ENCODE measurements around the gene KBTBD12. TPM values are rescaled to one million over a fixed set of nuclear protein-coding genes. Genes with fewer than 3 reads are reported as not detected.
"Not testable (repeated sequence)": the region's sequence is repeated elsewhere in the genome, so short reads cannot be mapped to it uniquely, and the experiment has no call there.

The KBTBD12 gene
- polyA plus RNA-seq (2013, experiment 1 of 2) = not detected
- not detected for polyA plus RNA-seq (2013, experiment 2 of 2)

- Histone ChIP-seq H3K27ac (ENCODE audit: low read depth, low read length) (no peak within 1 kb of the TSS), H3K9ac (ENCODE audit: low read depth, low read length) (no peak within 1 kb of the TSS), H3K4me1 (ENCODE audit: insufficient read depth, low read length) (no peaks in the 10 kb centered on the region), H3K36me3 (ENCODE audit: insufficient read depth, low read length) (no peaks in the 10 kb centered on the region), H3K27me3 (ENCODE audit: insufficient read depth, low read length) (peaks cover 39% of the 10 kb centered on the region), H3K9me3 (ENCODE audit: insufficient read depth, low read depth, low read length) (no peaks in the 10 kb centered on the region), H3K4me3 (ENCODE audit: low read length) (peak within 1 kb of the TSS; percentile 37)
- 63% methylated on average over 69 of the region's 69 CpGs for WGBS
Measured at GRCh38 chr3:127915115-127915936, at the start of gene KBTBD12. Gene KBTBD12, plus strand, starts transcription at chr3:127915232. Its CDS starts 7,830 bp downstream, at chr3:127923062.

- Histone ChIP-seq H3K4me1 (ENCODE audit: insufficient read depth, low read length) (no peaks in the 10 kb centered on the region), H3K4me3 (ENCODE audit: low read length) (no peak overlapping the region), H3K27me3 (ENCODE audit: insufficient read depth, low read length) (no peaks in the 10 kb centered on the region), H3K9ac (ENCODE audit: low read depth, low read length) (no peak overlapping the region), H3K27ac (ENCODE audit: low read depth, low read length) (no peak overlapping the region), H3K9me3 (ENCODE audit: insufficient read depth, low read depth, low read length) (no peaks in the 10 kb centered on the region), H3K36me3 (ENCODE audit: insufficient read depth, low read length) (no peaks in the 10 kb centered on the region)
- 60% methylated on average over 3 of the region's 4 CpGs for WGBS
Measured at GRCh38 chr3:127865941-127866340, 49.1 kb upstream of the KBTBD12 start.

- 100% methylated on average over 1 of the region's 2 CpGs for WGBS
- H3K9me3 ChIP-seq (ENCODE audit: insufficient read depth, low read depth, low read length) = no peaks in the 10 kb centered on the region
- H3K9ac ChIP-seq (ENCODE audit: low read depth, low read length) = no peak overlapping the region
- H3K4me3 ChIP-seq (ENCODE audit: low read length) = no peak overlapping the region
- no peaks in the 10 kb centered on the region for H3K4me1 ChIP-seq (ENCODE audit: insufficient read depth, low read length)
- no peaks in the 10 kb centered on the region for H3K27me3 ChIP-seq (ENCODE audit: insufficient read depth, low read length)
- H3K36me3 ChIP-seq (ENCODE audit: insufficient read depth, low read length) = no peaks in the 10 kb centered on the region
- no peak overlapping the region for H3K27ac ChIP-seq (ENCODE audit: low read depth, low read length)
Measured at GRCh38 chr3:127867412-127867811, 47.6 kb upstream of the KBTBD12 start.

- H3K27ac ChIP-seq (ENCODE audit: low read depth, low read length) = no peak overlapping the region
- no peak overlapping the region for H3K9ac ChIP-seq (ENCODE audit: low read depth, low read length)
- H3K36me3 ChIP-seq (ENCODE audit: insufficient read depth, low read length) = no peaks in the 10 kb centered on the region
- no peak overlapping the region for H3K4me3 ChIP-seq (ENCODE audit: low read length)
- no peaks in the 10 kb centered on the region for H3K27me3 ChIP-seq (ENCODE audit: insufficient read depth, low read length)
- no peaks in the 10 kb centered on the region for H3K4me1 ChIP-seq (ENCODE audit: insufficient read depth, low read length)
- H3K9me3 ChIP-seq (ENCODE audit: insufficient read depth, low read depth, low read length) = no peaks in the 10 kb centered on the region
Measured at GRCh38 chr3:127867986-127868385, 47.0 kb upstream of the KBTBD12 start.

- Histone ChIP-seq H3K9ac (ENCODE audit: low read depth, low read length) (no peak overlapping the region), H3K27me3 (ENCODE audit: insufficient read depth, low read length) (no peaks in the 10 kb centered on the region), H3K36me3 (ENCODE audit: insufficient read depth, low read length) (no peaks in the 10 kb centered on the region), H3K4me3 (ENCODE audit: low read length) (no peak overlapping the region), H3K4me1 (ENCODE audit: insufficient read depth, low read length) (no peaks in the 10 kb centered on the region), H3K27ac (ENCODE audit: low read depth, low read length) (no peak overlapping the region), H3K9me3 (ENCODE audit: insufficient read depth, low read depth, low read length) (no peaks in the 10 kb centered on the region)
- 92% methylated on average over 4 of the region's 4 CpGs for WGBS
Measured at GRCh38 chr3:127870156-127870555, 44.9 kb upstream of the KBTBD12 start.

- not testable (repeated sequence) for H3K9ac ChIP-seq (ENCODE audit: low read depth, low read length); H3K27me3 ChIP-seq (ENCODE audit: insufficient read depth, low read length); H3K9me3 ChIP-seq (ENCODE audit: insufficient read depth, low read depth, low read length); H3K4me1 ChIP-seq (ENCODE audit: insufficient read depth, low read length); H3K36me3 ChIP-seq (ENCODE audit: insufficient read depth, low read length); H3K27ac ChIP-seq (ENCODE audit: low read depth, low read length); H3K4me3 ChIP-seq (ENCODE audit: low read length)
- 95% methylated on average over 5 of the region's 5 CpGs for WGBS
Measured at GRCh38 chr3:127874097-127874496, 40.9 kb upstream of the KBTBD12 start.

- no peak overlapping the region for H3K4me3 ChIP-seq (ENCODE audit: low read length)
- H3K4me1 ChIP-seq (ENCODE audit: insufficient read depth, low read length) = no peaks in the 10 kb centered on the region
- no peak overlapping the region for H3K27ac ChIP-seq (ENCODE audit: low read depth, low read length)
- no peaks in the 10 kb centered on the region for H3K27me3 ChIP-seq (ENCODE audit: insufficient read depth, low read length)
- 89% methylated on average over 3 of the region's 3 CpGs for WGBS
- no peaks in the 10 kb centered on the region for H3K36me3 ChIP-seq (ENCODE audit: insufficient read depth, low read length)
- H3K9me3 ChIP-seq (ENCODE audit: insufficient read depth, low read depth, low read length) = no peaks in the 10 kb centered on the region
- no peak overlapping the region for H3K9ac ChIP-seq (ENCODE audit: low read depth, low read length)
Measured at GRCh38 chr3:127881586-127881985, 33.4 kb upstream of the KBTBD12 start.

GRCh38 chr3:127884041-127884440 is 31.0 kb upstream of the KBTBD12 start:
- no peaks in the 10 kb centered on the region for H3K36me3 ChIP-seq (ENCODE audit: insufficient read depth, low read length)

GRCh38 chr3:127886231-127886955 is 28.6 kb upstream of the KBTBD12 start:
- Histone ChIP-seq H3K27me3 (ENCODE audit: insufficient read depth, low read length) (no peaks in the 10 kb centered on the region), H3K36me3 (ENCODE audit: insufficient read depth, low read length) (no peaks in the 10 kb centered on the region), H3K9ac (ENCODE audit: low read depth, low read length) (no peak overlapping the region), H3K9me3 (ENCODE audit: insufficient read depth, low read depth, low read length) (peaks cover 8% of the 10 kb centered on the region; the same call in 1 of the 2 replicates), H3K4me1 (ENCODE audit: insufficient read depth, low read length) (no peaks in the 10 kb centered on the region), H3K27ac (ENCODE audit: low read depth, low read length) (no peak overlapping the region), H3K4me3 (ENCODE audit: low read length) (no peak overlapping the region)
- 89% methylated on average over 9 of the region's 9 CpGs for WGBS

More at GRCh38 chr3:127884041-127884440, 31.0 kb upstream of the KBTBD12 start:
- Histone ChIP-seq H3K27ac (ENCODE audit: low read depth, low read length) (no peak overlapping the region), H3K9me3 (ENCODE audit: insufficient read depth, low read depth, low read length) (no peaks in the 10 kb centered on the region), H3K27me3 (ENCODE audit: insufficient read depth, low read length) (no peaks in the 10 kb centered on the region), H3K4me1 (ENCODE audit: insufficient read depth, low read length) (no peaks in the 10 kb centered on the region), H3K9ac (ENCODE audit: low read depth, low read length) (no peak overlapping the region), H3K4me3 (ENCODE audit: low read length) (no peak overlapping the region)

- Histone ChIP-seq H3K27me3 (ENCODE audit: insufficient read depth, low read length) (no peaks in the 10 kb centered on the region), H3K4me1 (ENCODE audit: insufficient read depth, low read length) (no peaks in the 10 kb centered on the region), H3K27ac (ENCODE audit: low read depth, low read length) (no peak overlapping the region), H3K9me3 (ENCODE audit: insufficient read depth, low read depth, low read length) (peaks cover 11% of the 10 kb centered on the region), H3K36me3 (ENCODE audit: insufficient read depth, low read length) (no peaks in the 10 kb centered on the region), H3K9ac (ENCODE audit: low read depth, low read length) (no peak overlapping the region), H3K4me3 (ENCODE audit: low read length) (no peak overlapping the region)
Measured at GRCh38 chr3:127886956-127887231, 28.1 kb upstream of the KBTBD12 start.

GRCh38 chr3:127887321-127887720 is 27.7 kb upstream of the KBTBD12 start:
- no peak overlapping the region for H3K4me3 ChIP-seq (ENCODE audit: low read length)
- 90% methylated on average over 4 of the region's 4 CpGs for WGBS
- H3K9ac ChIP-seq (ENCODE audit: low read depth, low read length) = no peak overlapping the region
- H3K27ac ChIP-seq (ENCODE audit: low read depth, low read length) = no peak overlapping the region
- H3K4me1 ChIP-seq (ENCODE audit: insufficient read depth, low read length) = no peaks in the 10 kb centered on the region
- no peaks in the 10 kb centered on the region for H3K36me3 ChIP-seq (ENCODE audit: insufficient read depth, low read length)
- peaks cover 11% of the 10 kb centered on the region for H3K9me3 ChIP-seq (ENCODE audit: insufficient read depth, low read depth, low read length)
- H3K27me3 ChIP-seq (ENCODE audit: insufficient read depth, low read length) = no peaks in the 10 kb centered on the region
